GM19467 (cell line): ENCODE data around the gene CIB2.

ENCODE experiments used
- ATAC-seq: cut with Tn5 transposase; IDR thresholded peaks from one replicate; pipeline ENCODE4 v1.9.1; 2021; ENCODE audit warnings: mild to moderate bottlenecking, moderate library complexity; ENCODE audit not compliant: unreplicated experiment

CIB2 gene

GRCh38 chr15:78149805-78150751 is 18.8 kb upstream of the CIB2 start:
- no peak for ATAC-seq

- ATAC-seq: peak; percentile 80
Measured at GRCh38 chr15:78149068-78149804, 18.0 kb upstream of the CIB2 start, which contains the start of gene IDH3A. TSS of gene IDH3A (plus strand) at chr15:78149362. CDS start at chr15:78149404, 42 bp downstream.

GRCh38 chr15:78148392-78149067 is 17.3 kb upstream of the CIB2 start:
- ATAC-seq: no peak

GRCh38 chr15:78147566-78147965 is 16.3 kb upstream of the CIB2 start:
- no peak for ATAC-seq

GRCh38 chr15:78146425-78147154 is 15.3 kb upstream of the CIB2 start:
- ATAC-seq: no peak

GRCh38 chr15:78142332-78142731 is 11.1 kb upstream of the CIB2 start:
- no peak for ATAC-seq

- ATAC-seq: no peak
Measured at GRCh38 chr15:78140292-78140691, 9.0 kb upstream of the CIB2 start.

GRCh38 chr15:78139578-78139977 is 8.3 kb upstream of the CIB2 start:
- no peak for ATAC-seq

- no peak for ATAC-seq
Measured at GRCh38 chr15:78133801-78134200, 2.6 kb upstream of the CIB2 start.

- no peak for ATAC-seq
Measured at GRCh38 chr15:78130466-78131294, 565 bp downstream of the CIB2 start.

- ATAC-seq: no peak
Measured at GRCh38 chr15:78129751-78130287, 1.4 kb downstream of the CIB2 start.

GRCh38 chr15:78129077-78129750 is 2.0 kb downstream of the CIB2 start:
- no peak for ATAC-seq

GRCh38 chr15:78127882-78128281 is 3.4 kb downstream of the CIB2 start:
- no peak for ATAC-seq

- ATAC-seq: no peak
Measured at GRCh38 chr15:78125267-78125666, 6.0 kb downstream of the CIB2 start.

GRCh38 chr15:78120523-78120922 is 10.7 kb downstream of the CIB2 start:
- ATAC-seq: no peak

- no peak for ATAC-seq
Measured at GRCh38 chr15:78112551-78112950, 18.7 kb downstream of the CIB2 start.

- no peak for ATAC-seq
Measured at GRCh38 chr15:78111788-78112187, 19.5 kb downstream of the CIB2 start.

GRCh38 chr15:78110916-78111475 is 20.2 kb downstream of the CIB2 start:
- no peak for ATAC-seq

- no peak for ATAC-seq
Measured at GRCh38 chr15:78110096-78110495, 21.1 kb downstream of the CIB2 start.
